Measurements from ENCODE around the gene KCNA3. TPM values are rescaled to one million over a fixed set of nuclear protein-coding genes. Genes with fewer than 3 reads are reported as not detected.

The KCNA3 gene
- total RNA-seq, 1 experiment from 2014 or later, result not detected

DNA sequence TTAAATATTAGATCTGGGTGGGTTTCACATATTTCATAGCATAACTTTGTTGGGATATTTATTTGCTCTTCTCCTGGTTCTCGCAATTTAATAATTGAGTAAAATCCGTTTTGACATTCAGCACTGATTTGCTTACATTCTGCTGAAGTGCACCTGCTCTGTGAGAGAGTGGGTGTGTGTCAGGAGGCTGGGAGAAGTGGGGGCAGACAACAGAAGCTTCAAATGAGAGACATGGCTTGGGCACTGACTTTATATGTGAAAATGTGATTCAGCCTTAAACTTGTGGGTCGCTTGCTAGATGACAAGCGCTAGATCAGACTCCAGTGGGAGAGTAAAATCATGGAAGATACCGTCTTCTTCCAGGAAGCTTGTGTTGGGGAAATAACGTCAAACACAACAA lies 36.2 kb downstream of the KCNA3 start:
- peaks cover 22% of the 10 kb centered on the region for H3K27me3 ChIP-seq (ENCODE audit: low read length)
- no peak overlapping the region for H3K9ac ChIP-seq (ENCODE audit: low read length)
- no peaks in the 10 kb centered on the region for H4K20me1 ChIP-seq (ENCODE audit: low read length)
- intact Hi-C loops (cut with micrococcal nuclease), result no loop called here
- no peaks in the 10 kb centered on the region for H3K9me3 ChIP-seq (ENCODE audit: low read length)
- POLR2A ChIA-PET (ENCODE audit: unreplicated experiment), result no interaction called here
- H3F3A ChIP-seq (ENCODE audit: low read length, unreplicated experiment), result no peaks in the 10 kb centered on the region
- no peaks in the 10 kb centered on the region for H3K79me2 ChIP-seq (ENCODE audit: low read length)
- H3K4me3 ChIP-seq (ENCODE audit: low read length), result no peak overlapping the region
- H3K36me3 ChIP-seq (ENCODE audit: low read depth, low read length), result no peaks in the 10 kb centered on the region
- H2AFZ ChIP-seq (ENCODE audit: low read length), result no peak overlapping the region
- no peaks in the 10 kb centered on the region for H3K9me2 ChIP-seq (replicated peaks; ENCODE audit: low read length)
- no peak overlapping the region for H3K27ac ChIP-seq (ENCODE audit: low read length)
- no TSS peak for BruUV-seq (replicated peaks)
- no peak for TF ChIP-seq CTCF (conservative IDR thresholded peaks at IDR 0.05; ENCODE audit: low read depth, low read length)
- TF ChIP-seq EZH2phosphoT487 (IDR thresholded peaks at IDR 0.05; ENCODE audit: borderline replicate concordance, low read length), result no peak
- no peak for TF ChIP-seq EZH2 (IDR thresholded peaks at IDR 0.05; ENCODE audit: low read length, unreplicated experiment)
- ATAC-seq (no peak), DNase-seq (no peak)
- no peaks in the 10 kb centered on the region for H3K4me1 ChIP-seq (ENCODE audit: insufficient read depth, low read length)
- CTCF ChIA-PET, result no interaction called here
- no peak overlapping the region for H3K4me2 ChIP-seq (ENCODE audit: low read length)

DNA sequence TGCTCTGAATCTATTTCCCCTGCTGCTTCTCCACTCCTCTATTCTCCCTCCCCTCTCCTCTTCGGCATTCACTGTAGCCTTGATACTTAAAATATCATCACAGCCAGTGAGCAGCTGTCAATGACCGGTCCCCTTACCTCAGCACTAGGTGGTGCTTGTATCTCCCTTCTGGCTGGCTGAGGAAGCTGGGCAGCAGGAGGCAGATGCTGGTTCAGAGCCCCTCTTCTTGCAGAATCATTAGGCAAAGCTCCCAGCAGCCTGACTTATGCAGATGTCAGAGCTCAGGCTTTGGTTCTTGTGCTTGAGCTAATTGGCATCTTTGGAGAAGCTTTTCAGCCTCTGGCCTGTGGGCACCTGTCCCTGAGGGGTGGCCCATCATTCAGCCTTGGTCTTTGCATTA lies 36.7 kb downstream of the KCNA3 start:
- Histone ChIP-seq H4K20me1 (ENCODE audit: low read length) (no peaks in the 10 kb centered on the region), H3K9me3 (ENCODE audit: low read length) (no peaks in the 10 kb centered on the region), H3K9ac (ENCODE audit: low read length) (no peak overlapping the region), H3K4me3 (ENCODE audit: low read length) (no peak overlapping the region), H3K27me3 (ENCODE audit: low read length) (peaks cover 20% of the 10 kb centered on the region), H3K4me1 (ENCODE audit: insufficient read depth, low read length) (no peaks in the 10 kb centered on the region), H3K4me2 (ENCODE audit: low read length) (no peak overlapping the region), H3K36me3 (ENCODE audit: low read depth, low read length) (no peaks in the 10 kb centered on the region), H2AFZ (ENCODE audit: low read length) (no peak overlapping the region), H3K27ac (ENCODE audit: low read length) (no peak overlapping the region), H3K9me2 (replicated peaks; ENCODE audit: low read length) (no peaks in the 10 kb centered on the region), H3F3A (ENCODE audit: low read length, unreplicated experiment) (no peaks in the 10 kb centered on the region), H3K79me2 (ENCODE audit: low read length) (no peaks in the 10 kb centered on the region)
- no TSS peak for BruUV-seq (replicated peaks)
- TF ChIP-seq CTCF (conservative IDR thresholded peaks at IDR 0.05; ENCODE audit: low read depth, low read length) (no peak), EZH2phosphoT487 (IDR thresholded peaks at IDR 0.05; ENCODE audit: borderline replicate concordance, low read length) (no peak), EZH2 (IDR thresholded peaks at IDR 0.05; ENCODE audit: low read length, unreplicated experiment) (no peak)
- ATAC-seq, result no peak
- no peak for DNase-seq
- intact Hi-C loops (cut with micrococcal nuclease), result no loop called here
- ChIA-PET POLR2A (ENCODE audit: unreplicated experiment) (no interaction called here), CTCF (no interaction called here)

DNA sequence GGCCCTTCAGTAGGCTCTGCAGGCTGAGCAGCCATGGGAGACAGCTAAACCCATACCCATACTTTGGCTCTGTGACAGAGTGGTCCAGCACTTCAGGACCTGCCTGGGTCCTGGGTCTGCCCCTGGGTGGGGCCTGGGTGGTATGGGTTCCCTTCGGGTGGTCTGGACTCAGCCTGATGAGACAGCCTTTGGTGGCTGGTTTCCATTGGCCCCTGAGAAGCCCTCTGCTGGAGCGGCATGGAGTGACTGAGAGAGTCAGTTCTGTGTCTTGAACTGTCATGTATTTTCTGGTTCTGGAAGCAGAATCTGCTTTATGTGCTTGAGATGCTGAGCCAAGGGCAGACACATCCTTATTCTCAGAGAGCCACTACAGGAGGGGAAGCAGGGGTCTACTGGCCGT lies 37.3 kb downstream of the KCNA3 start:
- no peak for ATAC-seq
- Histone ChIP-seq H3K4me3 (ENCODE audit: low read length) (no peak overlapping the region), H3K9ac (ENCODE audit: low read length) (no peak overlapping the region), H3K27me3 (ENCODE audit: low read length) (peaks cover 21% of the 10 kb centered on the region), H3K27ac (ENCODE audit: low read length) (no peak overlapping the region), H3K9me2 (replicated peaks; ENCODE audit: low read length) (no peaks in the 10 kb centered on the region), H4K20me1 (ENCODE audit: low read length) (no peaks in the 10 kb centered on the region), H3K9me3 (ENCODE audit: low read length) (no peaks in the 10 kb centered on the region), H3K79me2 (ENCODE audit: low read length) (no peaks in the 10 kb centered on the region), H3K4me1 (ENCODE audit: insufficient read depth, low read length) (no peaks in the 10 kb centered on the region), H3F3A (ENCODE audit: low read length, unreplicated experiment) (no peaks in the 10 kb centered on the region), H3K4me2 (ENCODE audit: low read length) (no peak overlapping the region), H2AFZ (ENCODE audit: low read length) (no peak overlapping the region), H3K36me3 (ENCODE audit: low read depth, low read length) (no peaks in the 10 kb centered on the region)
- POLR2A ChIA-PET (ENCODE audit: unreplicated experiment), result no interaction called here
- TF ChIP-seq CTCF (conservative IDR thresholded peaks at IDR 0.05; ENCODE audit: low read depth, low read length) (no peak), EZH2 (IDR thresholded peaks at IDR 0.05; ENCODE audit: low read length, unreplicated experiment) (no peak), EZH2phosphoT487 (IDR thresholded peaks at IDR 0.05; ENCODE audit: borderline replicate concordance, low read length) (no peak)
- BruUV-seq (replicated peaks), result no TSS peak
- CTCF ChIA-PET, result no interaction called here
- intact Hi-C loops (cut with micrococcal nuclease), result no loop called here
- no peak for DNase-seq

All from PC-3 (cell line).